Karpas-422 (cell line): ENCODE results near the gene STOX1. TPM values are rescaled to one million over a fixed set of nuclear protein-coding genes. Genes with fewer than 3 reads are reported as not detected.
"Not testable (repeated sequence)": the region's sequence is repeated elsewhere in the genome, so short reads cannot be mapped to it uniquely, and the experiment has no call there.

Experiments used
- DNase-seq: peaks from one replicate; pipeline ENCODE4 v3.0.0-alpha.2; 2015
- H2AFZ ChIP-seq: fragments of 200-600 bp; sonication (generic); 2 replicates; pipeline ENCODE4 v1.6.1; 2014; ENCODE audit warnings: antibody characterized with exemption, low read length, mixed read lengths
- H3K27ac ChIP-seq: fragments of 200-600 bp; sonication (generic); 2 replicates; pipeline ENCODE4 v1.5.1; 2014; ENCODE audit warnings: mild to moderate bottlenecking, low read length, moderate library complexity
- H3K27me3 ChIP-seq: fragments of 200-600 bp; sonication (generic); 2 replicates; pipeline ENCODE4 v1.6.1; 2014; ENCODE audit warnings: low read length, mixed read lengths
- H3K36me3 ChIP-seq: fragments of 200-600 bp; sonication (generic); 2 replicates; pipeline ENCODE4 v1.6.1; 2014; ENCODE audit warnings: low read length, mixed read lengths; ENCODE audit not compliant: insufficient read depth
- H3K4me1 ChIP-seq: fragments of 200-600 bp; sonication (generic); 2 replicates; pipeline ENCODE4 v1.6.1; 2014; ENCODE audit warnings: mild to moderate bottlenecking, low read length, mixed read lengths
- H3K4me2 ChIP-seq: fragments of 200-600 bp; sonication (generic); 2 replicates; pipeline ENCODE4 v1.6.1; 2014; ENCODE audit warnings: low read length, low read depth, mild to moderate bottlenecking; ENCODE audit not compliant: poor library complexity, severe bottlenecking
- H3K4me3 ChIP-seq: fragments of 200-600 bp; sonication (generic); 2 replicates; pipeline ENCODE4 v1.5.1; 2014; ENCODE audit warnings: mild to moderate bottlenecking, antibody characterized with exemption, low read length, mixed read lengths
- H3K79me2 ChIP-seq: fragments of 200-600 bp; sonication (generic); 2 replicates; pipeline ENCODE4 v1.6.1; 2014; ENCODE audit warnings: mild to moderate bottlenecking, low read length, mixed read lengths
- H3K9ac ChIP-seq: fragments of 200-600 bp; sonication (generic); 2 replicates; pipeline ENCODE4 v1.6.0; 2014; ENCODE audit warnings: low read length
- H3K9me2 ChIP-seq: fragments of 200-600 bp; sonication (generic), shearing (Covaris generic); replicated peaks from 2 replicates; pipeline ENCODE4 v1.6.0; 2014; ENCODE audit warnings: mild to moderate bottlenecking, low read length, moderate library complexity; ENCODE audit not compliant: insufficient read depth
- H3K9me3 ChIP-seq: fragments of 300-700, 200-600 bp; sonication (generic); 2 replicates; pipeline ENCODE4 v1.6.1; 2014; ENCODE audit warnings: low read length, mixed read lengths
- H4K20me1 ChIP-seq: fragments of 200-600 bp; sonication (generic); 2 replicates; pipeline ENCODE4 v1.6.1; 2014; ENCODE audit warnings: mild to moderate bottlenecking, antibody characterized with exemption, low read length, low read depth; ENCODE audit not compliant: insufficient read depth
- total RNA-seq: library from RNA; depleted of rRNA; stranded (reverse); fragments of >200 nt; shearing (Covaris generic); gene quantifications from 2 replicates; pipeline ENCODE4 v1.2.3, GENCODE V29; 2014; ENCODE audit warnings: low replicate concordance

The STOX1 gene
- total RNA-seq, 1 experiment from 2014 or later = 19.8 TPM

DNA sequence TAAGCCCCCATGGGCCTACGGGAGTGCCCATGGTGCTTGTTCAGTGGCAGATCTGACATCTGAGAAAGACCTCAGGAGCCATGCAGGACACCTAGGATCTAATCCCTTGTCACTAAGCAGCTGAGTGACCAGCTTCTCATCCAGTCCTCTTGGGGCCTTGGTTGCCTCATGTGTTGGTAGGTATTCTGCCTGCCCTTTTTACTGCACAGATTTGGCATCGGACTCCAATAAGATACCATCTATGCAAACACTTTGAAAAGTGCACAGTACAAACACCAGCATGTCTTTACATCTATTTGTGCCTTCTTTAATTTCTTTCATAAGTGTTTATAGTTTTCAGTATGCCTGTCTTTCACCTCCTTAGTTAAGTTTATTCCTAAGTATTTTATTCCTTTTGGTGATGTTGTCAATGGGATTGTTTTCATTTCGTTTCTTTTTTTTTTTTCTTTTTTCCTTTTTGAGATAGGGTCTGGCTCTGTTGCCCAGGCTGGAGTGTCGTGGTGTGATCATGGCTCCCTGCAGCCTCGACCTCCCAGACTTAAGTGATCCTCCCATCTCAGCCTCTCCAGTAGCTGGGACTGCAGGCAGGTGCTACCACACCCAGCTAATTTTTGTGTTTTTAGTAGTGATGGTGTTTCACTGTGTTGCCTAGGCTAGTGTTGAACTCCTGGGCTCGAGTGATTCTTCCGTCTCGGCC, 10.4 kb downstream of the STOX1 start:
- no peak for DNase-seq
- no peaks in the 10 kb centered on the region for H3K36me3 ChIP-seq
- H3K9ac ChIP-seq = no peak overlapping the region
- H3K4me3 ChIP-seq = no peak overlapping the region
- H4K20me1 ChIP-seq = no peaks in the 10 kb centered on the region
- no peaks in the 10 kb centered on the region for H3K9me2 ChIP-seq
- peaks cover 2% of the 10 kb centered on the region; the same call in 1 of the 2 replicates for H3K79me2 ChIP-seq
- no peaks in the 10 kb centered on the region for H3K9me3 ChIP-seq
- no peaks in the 10 kb centered on the region for H3K4me1 ChIP-seq
- H3K27me3 ChIP-seq = no peaks in the 10 kb centered on the region
- no peak overlapping the region for H3K4me2 ChIP-seq
- no peak overlapping the region for H3K27ac ChIP-seq
- H2AFZ ChIP-seq = no peak overlapping the region

DNA sequence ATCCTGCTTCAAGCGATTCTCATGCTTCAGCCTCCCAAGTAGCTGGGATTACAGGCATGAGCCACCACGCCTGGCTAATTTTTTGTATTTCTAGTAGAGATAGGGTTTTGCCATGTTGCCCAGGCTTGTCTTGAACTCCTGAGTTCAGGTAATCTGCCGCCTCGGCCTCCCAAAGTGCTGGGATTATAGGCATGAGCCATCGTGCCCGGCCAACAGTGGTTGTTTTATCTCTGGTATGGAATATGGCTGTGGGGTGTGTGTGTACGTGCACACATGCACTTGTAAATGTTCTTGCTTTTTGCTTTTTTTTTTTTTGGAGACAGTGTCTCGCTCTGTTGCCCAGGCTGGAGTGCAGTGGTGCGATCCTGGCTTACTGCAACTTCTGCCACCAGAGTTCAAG, 13.3 kb downstream of the STOX1 start:
- not testable (repeated sequence) for H3K27me3 ChIP-seq, H3K79me2 ChIP-seq, H3K9ac ChIP-seq, DNase-seq, H3K9me3 ChIP-seq, H2AFZ ChIP-seq, H3K27ac ChIP-seq, H3K4me3 ChIP-seq, H3K36me3 ChIP-seq, H3K4me1 ChIP-seq, H3K4me2 ChIP-seq, H4K20me1 ChIP-seq, H3K9me2 ChIP-seq

DNA sequence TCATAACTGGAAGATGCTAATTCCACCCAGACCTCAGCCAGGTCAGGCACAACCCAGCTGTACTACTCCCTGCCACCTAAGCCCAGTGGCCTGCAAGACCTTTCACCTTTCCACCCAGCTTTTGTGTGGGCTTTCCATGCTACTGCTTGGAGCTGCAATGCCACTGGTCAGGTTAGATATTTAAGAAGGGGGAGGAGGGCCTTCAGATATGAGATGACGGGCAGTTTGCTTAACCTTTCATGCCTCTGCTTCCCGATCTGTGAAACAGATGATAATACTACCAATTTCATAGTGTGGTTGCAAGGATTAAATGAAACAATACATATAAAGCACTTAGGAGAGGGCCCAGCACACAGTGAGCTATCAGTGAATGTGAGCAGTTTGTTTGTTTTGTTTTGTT, 20.9 kb downstream of the STOX1 start:
- Histone ChIP-seq H3K27ac (no peak overlapping the region), H3K36me3 (no peaks in the 10 kb centered on the region), H3K9ac (no peak overlapping the region), H3K4me3 (no peak overlapping the region), H3K27me3 (no peaks in the 10 kb centered on the region), H2AFZ (no peak overlapping the region), H3K9me2 (no peaks in the 10 kb centered on the region), H3K4me2 (no peak overlapping the region), H4K20me1 (no peaks in the 10 kb centered on the region), H3K4me1 (no peaks in the 10 kb centered on the region), H3K79me2 (no peaks in the 10 kb centered on the region), H3K9me3 (no peaks in the 10 kb centered on the region)
- DNase-seq = no peak

DNA sequence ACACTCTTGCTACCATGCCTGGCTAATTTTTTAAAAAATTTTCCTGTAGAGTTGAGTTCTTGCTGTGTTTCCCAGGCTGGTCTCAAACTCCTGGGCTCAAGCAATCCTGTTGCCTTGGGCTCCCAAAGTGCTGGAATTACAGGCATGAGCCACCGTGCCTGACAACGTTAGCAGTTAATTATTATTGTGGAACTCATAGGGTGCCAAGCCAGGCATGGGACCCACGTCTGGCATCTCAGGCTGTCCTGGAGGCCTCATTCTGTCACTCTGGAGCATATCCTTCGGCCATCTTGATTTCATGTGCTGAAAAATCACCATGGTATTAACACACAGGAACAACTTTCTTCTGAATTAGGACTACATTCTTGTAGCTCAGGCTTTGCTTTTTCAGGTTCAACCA, 21.5 kb downstream of the STOX1 start:
- DNase-seq = no peak
- H3K4me2 ChIP-seq = no peak overlapping the region
- no peak overlapping the region for H2AFZ ChIP-seq
- no peaks in the 10 kb centered on the region for H3K9me3 ChIP-seq
- H3K79me2 ChIP-seq = no peaks in the 10 kb centered on the region
- H4K20me1 ChIP-seq = no peaks in the 10 kb centered on the region
- H3K4me1 ChIP-seq = no peaks in the 10 kb centered on the region
- no peak overlapping the region for H3K27ac ChIP-seq
- no peaks in the 10 kb centered on the region for H3K27me3 ChIP-seq
- no peaks in the 10 kb centered on the region for H3K36me3 ChIP-seq
- H3K9me2 ChIP-seq = no peaks in the 10 kb centered on the region
- H3K9ac ChIP-seq = no peak overlapping the region
- H3K4me3 ChIP-seq = no peak overlapping the region

DNA sequence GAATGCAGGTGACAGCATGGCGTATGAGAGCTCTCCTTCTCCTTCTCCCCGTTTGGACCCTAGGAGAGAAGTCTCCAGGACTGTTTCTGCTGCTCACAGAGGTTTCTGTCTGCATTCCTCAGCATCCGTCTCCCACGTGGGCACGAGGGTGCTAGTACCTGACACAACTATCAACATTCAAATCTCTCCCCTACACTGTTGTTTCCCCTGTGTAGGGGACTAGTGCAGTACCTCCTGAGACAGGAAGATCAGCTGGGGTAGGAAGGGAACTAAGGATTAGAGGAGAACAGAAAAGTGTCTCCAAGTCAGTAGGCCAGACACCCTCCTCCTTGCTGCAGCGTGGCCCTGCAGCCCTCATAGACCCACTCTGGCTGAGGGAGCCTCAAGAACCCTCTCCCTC, 29.0 kb downstream of the STOX1 start:
- H3K4me2 ChIP-seq = no peak overlapping the region
- no peaks in the 10 kb centered on the region for H3K36me3 ChIP-seq
- H3K27ac ChIP-seq = no peak overlapping the region
- no peaks in the 10 kb centered on the region for H4K20me1 ChIP-seq
- no peak overlapping the region for H3K4me3 ChIP-seq
- no peak overlapping the region for H2AFZ ChIP-seq
- no peaks in the 10 kb centered on the region for H3K9me2 ChIP-seq
- no peaks in the 10 kb centered on the region for H3K4me1 ChIP-seq
- H3K9ac ChIP-seq = no peak overlapping the region
- H3K27me3 ChIP-seq = no peaks in the 10 kb centered on the region
- H3K9me3 ChIP-seq = peaks cover 2% of the 10 kb centered on the region; the same call in 1 of the 2 replicates
- no peak for DNase-seq
- H3K79me2 ChIP-seq = no peaks in the 10 kb centered on the region

DNA sequence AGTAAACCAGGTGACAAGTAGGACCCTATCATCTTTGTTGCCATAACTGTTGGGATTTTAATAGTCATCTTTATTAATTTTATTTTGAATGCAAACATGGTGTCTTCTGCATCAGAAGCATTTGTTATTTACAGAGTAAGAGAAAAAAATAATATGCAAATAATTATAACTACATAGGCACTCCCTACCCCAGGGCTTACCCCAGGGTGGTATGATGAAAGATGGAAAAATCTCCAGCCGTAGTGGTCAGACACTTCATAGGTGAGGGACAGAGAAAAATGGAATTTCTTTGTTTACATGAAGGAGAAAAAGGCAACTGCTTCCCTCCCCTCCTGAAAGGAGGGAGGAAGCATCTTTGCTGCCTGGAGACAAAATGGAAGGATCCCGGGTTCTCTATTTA, 29.7 kb downstream of the STOX1 start:
- Histone ChIP-seq H3K27me3 (no peaks in the 10 kb centered on the region), H3K9ac (no peak overlapping the region), H3K9me2 (no peaks in the 10 kb centered on the region), H3K36me3 (no peaks in the 10 kb centered on the region), H3K9me3 (peaks cover 7% of the 10 kb centered on the region; the same call in 1 of the 2 replicates), H3K27ac (no peak overlapping the region), H3K4me1 (no peaks in the 10 kb centered on the region), H2AFZ (no peak overlapping the region), H3K4me2 (no peak overlapping the region), H3K79me2 (no peaks in the 10 kb centered on the region), H4K20me1 (no peaks in the 10 kb centered on the region), H3K4me3 (no peak overlapping the region)
- no peak for DNase-seq

DNA sequence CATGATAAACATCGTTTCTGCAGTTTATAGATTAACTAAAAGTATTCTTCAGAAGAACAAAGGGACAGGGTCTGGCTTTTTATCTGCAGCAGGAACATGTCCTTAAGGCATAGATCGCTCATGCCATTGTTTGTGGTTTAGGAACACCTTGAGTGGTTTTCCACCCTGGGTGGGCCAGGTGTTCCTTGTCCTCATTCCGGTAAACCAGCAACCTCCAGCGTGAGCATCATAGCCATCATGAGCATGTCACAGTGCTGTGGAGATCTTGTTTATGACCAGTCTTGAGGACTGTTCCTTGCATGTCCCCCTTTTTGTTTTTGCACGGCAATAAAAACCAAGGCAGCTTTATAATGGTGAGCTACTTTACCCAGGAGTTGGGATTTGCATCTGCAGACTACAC, 33.9 kb downstream of the STOX1 start:
- H3K4me3 ChIP-seq = no peak overlapping the region
- no peaks in the 10 kb centered on the region for H3K36me3 ChIP-seq
- DNase-seq = no peak
- H3K79me2 ChIP-seq = no peaks in the 10 kb centered on the region
- H4K20me1 ChIP-seq = no peaks in the 10 kb centered on the region
- H2AFZ ChIP-seq = no peak overlapping the region
- H3K4me2 ChIP-seq = no peak overlapping the region
- no peaks in the 10 kb centered on the region for H3K9me2 ChIP-seq
- peaks cover 10% of the 10 kb centered on the region; the same call in 1 of the 2 replicates for H3K9me3 ChIP-seq
- H3K4me1 ChIP-seq = no peaks in the 10 kb centered on the region
- no peak overlapping the region for H3K27ac ChIP-seq
- no peaks in the 10 kb centered on the region for H3K27me3 ChIP-seq
- no peak overlapping the region for H3K9ac ChIP-seq

DNA sequence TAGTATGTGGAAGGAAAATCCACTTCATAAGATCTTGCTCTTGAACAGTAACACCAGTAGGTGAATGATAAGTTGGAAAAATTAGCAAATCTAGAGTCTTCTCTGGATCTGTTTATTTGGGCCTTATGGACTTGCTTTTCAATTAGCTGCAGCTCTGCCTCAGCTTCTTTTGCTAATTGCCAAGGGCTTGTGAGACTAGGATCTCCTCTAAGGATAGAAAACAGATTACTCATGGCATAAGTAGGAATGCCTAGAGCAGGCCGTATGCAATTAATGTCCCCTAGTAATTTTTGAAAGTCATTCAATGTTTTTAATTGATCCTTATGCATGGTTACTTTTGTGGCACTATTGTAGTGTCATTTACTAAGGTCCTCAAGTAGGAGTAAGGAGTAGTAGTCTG, 37.3 kb downstream of the STOX1 start:
- no peak overlapping the region for H2AFZ ChIP-seq
- H3K9me3 ChIP-seq = peaks cover 10% of the 10 kb centered on the region; the same call in 1 of the 2 replicates
- H3K4me2 ChIP-seq = no peak overlapping the region
- H3K9ac ChIP-seq = no peak overlapping the region
- H3K27me3 ChIP-seq = no peaks in the 10 kb centered on the region
- H3K9me2 ChIP-seq = no peaks in the 10 kb centered on the region
- no peaks in the 10 kb centered on the region for H3K36me3 ChIP-seq
- no peaks in the 10 kb centered on the region for H3K79me2 ChIP-seq
- H3K4me3 ChIP-seq = no peak overlapping the region
- DNase-seq = no peak
- H3K27ac ChIP-seq = no peak overlapping the region
- H4K20me1 ChIP-seq = no peaks in the 10 kb centered on the region
- no peaks in the 10 kb centered on the region for H3K4me1 ChIP-seq
